MM.1S (cell line): ENCODE measurements around the gene POLG2.

Source experiments
- EZH2 ChIP-seq: fragments of 300-600 bp; sonication (generic); optimal IDR thresholded peaks from 2 replicates; pipeline ENCODE3; 2017; ENCODE audit warnings: low read depth, mild to moderate bottlenecking, antibody characterized with exemption, low read length, mixed read lengths
- EZH2phosphoT487 ChIP-seq: fragments of 300-600 bp; sonication (generic); IDR thresholded peaks from 2 replicates; pipeline ENCODE4 v1.6.1; 2018; ENCODE audit warnings: antibody characterized with exemption, low read length
- TF ChIP-seq, protein P1 (sequence below): fragments of 300-600 bp; sonication (generic); IDR thresholded peaks from 2 replicates; pipeline ENCODE4 v1.5.1; 2016; ENCODE audit warnings: antibody characterized with exemption, low read length, mixed read lengths

GRCh38 chr17:64509179-64509578, 12.3 kb upstream of the POLG2 start:
- TF ChIP-seq, protein P1, sequence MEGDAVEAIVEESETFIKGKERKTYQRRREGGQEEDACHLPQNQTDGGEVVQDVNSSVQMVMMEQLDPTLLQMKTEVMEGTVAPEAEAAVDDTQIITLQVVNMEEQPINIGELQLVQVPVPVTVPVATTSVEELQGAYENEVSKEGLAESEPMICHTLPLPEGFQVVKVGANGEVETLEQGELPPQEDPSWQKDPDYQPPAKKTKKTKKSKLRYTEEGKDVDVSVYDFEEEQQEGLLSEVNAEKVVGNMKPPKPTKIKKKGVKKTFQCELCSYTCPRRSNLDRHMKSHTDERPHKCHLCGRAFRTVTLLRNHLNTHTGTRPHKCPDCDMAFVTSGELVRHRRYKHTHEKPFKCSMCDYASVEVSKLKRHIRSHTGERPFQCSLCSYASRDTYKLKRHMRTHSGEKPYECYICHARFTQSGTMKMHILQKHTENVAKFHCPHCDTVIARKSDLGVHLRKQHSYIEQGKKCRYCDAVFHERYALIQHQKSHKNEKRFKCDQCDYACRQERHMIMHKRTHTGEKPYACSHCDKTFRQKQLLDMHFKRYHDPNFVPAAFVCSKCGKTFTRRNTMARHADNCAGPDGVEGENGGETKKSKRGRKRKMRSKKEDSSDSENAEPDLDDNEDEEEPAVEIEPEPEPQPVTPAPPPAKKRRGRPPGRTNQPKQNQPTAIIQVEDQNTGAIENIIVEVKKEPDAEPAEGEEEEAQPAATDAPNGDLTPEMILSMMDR: no peak
- TF ChIP-seq EZH2phosphoT487: no peak
- no peak for TF ChIP-seq EZH2
